Colonic mucosa (tissue), 4 donors: ENCODE data around the gene OTOGL. TPM values are rescaled to one million over a fixed set of nuclear protein-coding genes. Genes with fewer than 3 reads are reported as not detected.
"Not testable (repeated sequence)": the region's sequence is repeated elsewhere in the genome, so short reads cannot be mapped to it uniquely, and the experiment has no call there.

Experiments
- DNase-seq: peaks from one replicate; pipeline ENCODE4 v3.0.0-alpha.2; 2020
- H3K27ac ChIP-seq: fragments of 200-600 bp; one replicate; pipeline ENCODE4 v1.8.0; 2021
- H3K27me3 ChIP-seq: fragments of 200-600 bp; one replicate; pipeline ENCODE4 v1.8.0; 2021
- H3K36me3 ChIP-seq: fragments of 200-600 bp; one replicate; pipeline ENCODE4 v1.8.0; 2021
- H3K4me1 ChIP-seq: fragments of 200-600 bp; one replicate; pipeline ENCODE4 v1.8.0; 2021; ENCODE audit warnings: mild to moderate bottlenecking
- H3K4me3 ChIP-seq: fragments of 200-600 bp; one replicate; pipeline ENCODE4 v1.8.0; 2021
- H3K9ac ChIP-seq, 2 donors: one replicate each; pipeline ENCODE4 v1.7.0; 2013; ENCODE audit warnings: control low read depth in 2 of 2, low read depth in 2 of 2, low read length in 2 of 2
- H3K9me3 ChIP-seq: fragments of 200-600 bp; one replicate; pipeline ENCODE4 v1.8.0; 2021
- intact Hi-C: fragments of 100-400 bp; cut with DNase I; formaldehyde crosslinking; loops from one replicate; pipeline ENCODE4 v1.14.1; 2022
- total RNA-seq, 2 donors: library from RNA; stranded (reverse); fragmentation: NEBNext Ultra II Directional in 1 of 2; extraction: Animal tissue kit (Norgen Biotek cat#: 25700) in 1 of 2; gene quantifications; one replicate each; pipeline ENCODE4 v1.2.1, GENCODE V29; 2021
- TF ChIP-seq, protein P1 (sequence below): fragments of 200-600 bp; IDR thresholded peaks from one replicate; pipeline ENCODE4 v1.8.0; 2022; ENCODE audit warnings: antibody characterized with exemption, mild to moderate bottlenecking
- donor health status: healthy.
- donor health status: DM: no; HTN: no; CAD: no.
- donor health status: DM: no; HTN: no; CAD: no.

OTOGL gene
- total RNA-seq, 2 donors from 2014 or later, result 0.08 to 0.27 TPM

DNA sequence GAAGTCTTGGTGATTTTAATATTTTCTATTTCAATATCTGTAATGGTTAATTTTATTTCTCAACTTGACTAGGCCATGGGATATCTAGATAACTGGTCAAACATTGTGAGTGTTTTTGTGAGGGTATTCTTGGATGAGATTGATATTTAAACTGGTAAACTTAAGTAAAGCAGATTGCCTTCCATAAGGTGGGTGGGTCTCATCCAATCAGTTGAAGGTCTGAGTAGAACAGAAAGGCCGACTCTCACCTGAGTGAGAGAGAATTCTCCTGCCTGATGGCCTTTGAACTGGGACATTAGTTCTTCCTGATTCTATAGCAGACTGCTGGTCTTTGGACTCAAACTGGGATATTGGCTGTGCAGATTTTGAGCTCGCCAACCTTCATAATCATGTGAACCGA is 36.3 kb downstream of the OTOGL start:
- Histone ChIP-seq H3K27ac (no peak overlapping the region), H3K27me3 (no peaks in the 10 kb centered on the region), H3K4me1 (no peaks in the 10 kb centered on the region), H3K9me3 (no peaks in the 10 kb centered on the region), H3K4me3 (no peak overlapping the region), H3K9ac (no peak overlapping the region), H3K36me3 (no peaks in the 10 kb centered on the region)
- no peak for DNase-seq
- intact Hi-C loops, result no loop called here
- TF ChIP-seq, protein P1, sequence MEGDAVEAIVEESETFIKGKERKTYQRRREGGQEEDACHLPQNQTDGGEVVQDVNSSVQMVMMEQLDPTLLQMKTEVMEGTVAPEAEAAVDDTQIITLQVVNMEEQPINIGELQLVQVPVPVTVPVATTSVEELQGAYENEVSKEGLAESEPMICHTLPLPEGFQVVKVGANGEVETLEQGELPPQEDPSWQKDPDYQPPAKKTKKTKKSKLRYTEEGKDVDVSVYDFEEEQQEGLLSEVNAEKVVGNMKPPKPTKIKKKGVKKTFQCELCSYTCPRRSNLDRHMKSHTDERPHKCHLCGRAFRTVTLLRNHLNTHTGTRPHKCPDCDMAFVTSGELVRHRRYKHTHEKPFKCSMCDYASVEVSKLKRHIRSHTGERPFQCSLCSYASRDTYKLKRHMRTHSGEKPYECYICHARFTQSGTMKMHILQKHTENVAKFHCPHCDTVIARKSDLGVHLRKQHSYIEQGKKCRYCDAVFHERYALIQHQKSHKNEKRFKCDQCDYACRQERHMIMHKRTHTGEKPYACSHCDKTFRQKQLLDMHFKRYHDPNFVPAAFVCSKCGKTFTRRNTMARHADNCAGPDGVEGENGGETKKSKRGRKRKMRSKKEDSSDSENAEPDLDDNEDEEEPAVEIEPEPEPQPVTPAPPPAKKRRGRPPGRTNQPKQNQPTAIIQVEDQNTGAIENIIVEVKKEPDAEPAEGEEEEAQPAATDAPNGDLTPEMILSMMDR, result no peak

DNA sequence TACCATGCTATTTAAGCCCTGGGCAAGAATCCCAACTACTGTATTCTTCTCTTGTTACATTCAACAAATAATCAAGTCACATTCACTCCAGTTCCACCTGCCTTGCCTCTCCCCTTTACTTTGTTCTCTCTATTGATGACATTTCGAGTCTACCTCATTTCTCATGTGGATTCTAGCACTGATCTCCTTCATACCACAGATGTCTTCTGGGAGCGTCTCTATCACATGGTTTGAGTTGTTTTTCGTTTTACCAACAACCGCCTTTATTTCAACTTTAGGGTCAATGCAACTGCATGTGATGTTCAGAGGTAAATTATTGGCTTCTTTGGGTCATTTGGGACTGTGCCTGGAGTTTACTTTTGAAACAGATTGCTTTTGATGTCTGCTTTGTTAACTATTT is 40.7 kb downstream of the OTOGL start:
- no peaks in the 10 kb centered on the region for H3K27me3 ChIP-seq
- DNase-seq, result no peak
- intact Hi-C loops, result no loop called here
- H3K36me3 ChIP-seq, result no peaks in the 10 kb centered on the region
- TF ChIP-seq, protein P1, result no peak
- H3K9ac ChIP-seq, result no peak overlapping the region
- no peaks in the 10 kb centered on the region for H3K9me3 ChIP-seq
- H3K4me1 ChIP-seq, result no peaks in the 10 kb centered on the region
- no peak overlapping the region for H3K4me3 ChIP-seq
- no peak overlapping the region for H3K27ac ChIP-seq

DNA sequence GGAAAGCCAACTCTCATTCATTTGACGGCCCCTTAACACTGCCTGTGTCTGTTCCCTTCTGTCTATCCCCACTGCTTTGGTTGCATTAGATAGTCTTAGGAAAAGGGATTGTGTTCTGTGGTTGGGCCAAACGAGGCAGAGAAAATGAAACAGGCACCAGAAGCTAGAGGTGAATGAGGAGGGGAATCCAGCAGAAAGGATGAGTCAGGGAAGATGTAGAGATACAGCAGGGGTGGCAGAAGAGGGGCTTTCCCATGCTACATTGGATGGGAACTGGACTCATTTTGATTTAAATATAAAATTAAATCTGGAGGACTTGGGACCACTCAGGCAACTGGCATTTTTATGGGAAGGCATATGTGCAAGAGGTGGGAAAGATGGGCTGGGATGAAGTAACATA is 43.3 kb downstream of the OTOGL start:
- Histone ChIP-seq H3K4me3 (no peak overlapping the region), H3K9ac (no peak overlapping the region), H3K27ac (no peak overlapping the region), H3K27me3 (no peaks in the 10 kb centered on the region), H3K4me1 (no peaks in the 10 kb centered on the region), H3K36me3 (no peaks in the 10 kb centered on the region), H3K9me3 (no peaks in the 10 kb centered on the region)
- TF ChIP-seq, protein P1, result no peak
- no peak for DNase-seq
- intact Hi-C loops, result no loop called here

DNA sequence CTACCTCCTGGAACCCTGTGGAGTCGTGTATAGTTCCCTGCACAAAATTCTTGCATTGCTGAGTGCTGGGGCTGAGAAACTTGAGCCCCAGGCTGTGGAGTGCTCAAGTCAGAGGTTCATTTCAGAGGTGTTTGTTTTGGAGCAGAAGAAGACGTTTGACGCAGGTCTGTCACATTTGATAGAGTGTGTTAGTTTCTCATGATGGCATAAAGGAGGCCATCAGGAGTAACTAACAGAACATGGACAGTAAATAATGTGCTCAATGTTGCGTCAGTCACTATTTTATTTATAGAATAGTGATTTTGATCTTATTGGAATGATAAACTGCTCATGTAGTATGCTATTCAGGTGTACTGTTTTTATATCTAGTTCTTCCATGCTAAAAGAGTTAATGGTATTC is 44.2 kb downstream of the OTOGL start:
- H3K36me3 ChIP-seq, result no peaks in the 10 kb centered on the region
- H3K4me1 ChIP-seq, result no peaks in the 10 kb centered on the region
- intact Hi-C loops, result no loop called here
- DNase-seq, result no peak
- H3K4me3 ChIP-seq, result no peak overlapping the region
- no peak overlapping the region for H3K9ac ChIP-seq
- no peaks in the 10 kb centered on the region for H3K27me3 ChIP-seq
- H3K9me3 ChIP-seq, result no peaks in the 10 kb centered on the region
- TF ChIP-seq, protein P1, result no peak
- H3K27ac ChIP-seq, result no peak overlapping the region

DNA sequence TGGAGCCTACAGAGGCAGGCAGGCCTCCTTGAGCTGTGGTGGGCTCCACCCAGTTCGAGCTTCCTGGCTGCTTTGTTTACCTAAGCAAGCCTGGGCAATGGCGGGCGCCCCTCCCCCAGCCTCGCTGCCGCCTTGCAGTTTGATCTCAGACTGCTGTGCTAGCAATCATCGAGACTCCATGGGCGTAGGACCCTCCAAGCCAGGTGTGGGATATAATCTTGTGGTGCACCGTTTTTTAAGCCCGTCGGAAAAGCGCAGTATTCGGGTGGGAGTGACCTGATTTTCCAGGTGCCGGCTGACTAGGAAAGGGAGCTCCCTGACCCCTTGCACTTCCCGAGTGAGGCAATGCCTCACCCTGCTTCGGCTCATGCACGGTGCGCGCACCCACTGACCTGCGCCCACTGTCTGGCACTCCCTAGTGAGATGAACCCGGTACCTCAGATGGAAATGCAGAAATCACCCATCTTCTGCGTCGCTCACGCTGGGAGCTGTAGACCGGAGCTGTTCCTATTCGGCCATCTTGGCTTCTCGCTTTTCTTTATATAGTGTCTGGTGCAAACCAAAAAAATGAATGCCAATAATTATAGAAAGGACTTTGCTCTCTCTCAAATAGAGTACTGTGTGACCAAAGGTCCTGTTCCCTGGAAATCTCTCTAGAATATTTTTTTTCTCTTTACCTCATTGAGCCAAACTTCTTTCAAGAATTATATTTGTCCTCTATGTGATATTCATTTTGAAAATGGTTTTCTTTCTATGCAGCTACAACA is 50.4 kb downstream of the OTOGL start:
- DNase-seq, H3K4me1 ChIP-seq, H3K36me3 ChIP-seq, H3K27me3 ChIP-seq, intact Hi-C loops, H3K9me3 ChIP-seq, H3K9ac ChIP-seq, H3K4me3 ChIP-seq, H3K27ac ChIP-seq: not testable (repeated sequence)

DNA sequence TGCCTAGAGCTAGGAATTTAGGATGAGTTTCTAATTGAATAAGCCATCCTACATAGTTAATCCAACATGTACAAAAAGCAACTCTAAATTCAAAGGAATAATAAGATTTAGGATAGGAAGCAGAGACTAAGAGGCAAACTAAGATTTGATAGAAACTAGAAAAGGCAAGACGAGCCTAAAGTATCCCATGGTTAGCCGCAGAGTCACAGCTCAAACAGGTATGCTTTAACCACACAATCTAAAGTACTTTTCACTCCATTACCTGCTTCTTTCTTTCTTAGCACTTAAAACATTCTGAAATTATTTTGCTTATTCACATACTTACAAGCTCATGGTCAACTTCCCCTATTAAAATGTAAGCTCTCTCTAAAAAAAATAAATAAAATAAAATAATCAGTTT is 51.8 kb downstream of the OTOGL start:
- Histone ChIP-seq H3K27ac (no peak overlapping the region), H3K4me1 (no peaks in the 10 kb centered on the region), H3K9ac (no peak overlapping the region), H3K36me3 (no peaks in the 10 kb centered on the region), H3K27me3 (no peaks in the 10 kb centered on the region), H3K4me3 (no peak overlapping the region), H3K9me3 (no peaks in the 10 kb centered on the region)
- TF ChIP-seq, protein P1, result no peak
- DNase-seq, result no peak
- intact Hi-C loops, result no loop called here
